Natural killer cell treated with Interleukin-12 subunit alpha and Interleukin-12 subunit beta and Interleukin-15 and Interleukin-18, amount 100 ng/mL, for 72 hours (primary cell): ENCODE measurements around the gene DSTN. TPM values are rescaled to one million over a fixed set of nuclear protein-coding genes. Genes with fewer than 3 reads are reported as not detected.
A peak's percentile ranks its signal among the peaks of the same experiment; 100 is the strongest.

ENCODE experiments used
- ATAC-seq, 2 donors: fragments of 150-1000 bp; cut with Tn5 transposase in 1 of 2; sonication (Bioruptor Pico), chemical (Tn5 transposase) in 1 of 2; 2 replicates each; pipeline ENCODE4 v1.10.0; 2021
- DNase-seq: peaks from one replicate; pipeline ENCODE4 v3.0.0; 2022; ENCODE audit warnings: low spot score
- H3K27ac Mint-ChIP-seq, 2 donors: 1 replicate in 1 of 2; 2 replicates in 1 of 2; pipeline ENCODE4 v1.8.0; 2022; ENCODE audit warnings: mixed read lengths in 2 of 2, mild to moderate bottlenecking in 1 of 2, moderate library complexity in 1 of 2
- H3K27me3 Mint-ChIP-seq, 2 donors: 1 replicate in 1 of 2; 2 replicates in 1 of 2; pipeline ENCODE4 v1.8.0; 2022; ENCODE audit warnings: mixed read lengths in 2 of 2
- H3K36me3 Mint-ChIP-seq: one replicate; pipeline ENCODE4 v1.8.0; 2022; ENCODE audit warnings: mixed read lengths
- H3K4me1 Mint-ChIP-seq, 2 donors: 1 replicate in 1 of 2; 2 replicates in 1 of 2; pipeline ENCODE4 v1.8.0; 2022; ENCODE audit warnings: low read depth in 2 of 2, mixed read lengths in 2 of 2, mild to moderate bottlenecking in 1 of 2
- H3K4me3 Mint-ChIP-seq: one replicate; pipeline ENCODE4 v1.8.0; 2022; ENCODE audit warnings: mixed read lengths
- H3K9me3 Mint-ChIP-seq: 2 replicates; pipeline ENCODE4 v1.8.0; 2022; ENCODE audit warnings: mixed read lengths
- total RNA-seq, 2 donors: library from RNA; stranded (reverse); gene quantifications; one replicate each; pipeline ENCODE4 v1.2.3, GENCODE V29; 2022

DSTN gene
- total RNA-seq, 2 donors from 2014 or later = 42.5 to 59.1 TPM

DNA sequence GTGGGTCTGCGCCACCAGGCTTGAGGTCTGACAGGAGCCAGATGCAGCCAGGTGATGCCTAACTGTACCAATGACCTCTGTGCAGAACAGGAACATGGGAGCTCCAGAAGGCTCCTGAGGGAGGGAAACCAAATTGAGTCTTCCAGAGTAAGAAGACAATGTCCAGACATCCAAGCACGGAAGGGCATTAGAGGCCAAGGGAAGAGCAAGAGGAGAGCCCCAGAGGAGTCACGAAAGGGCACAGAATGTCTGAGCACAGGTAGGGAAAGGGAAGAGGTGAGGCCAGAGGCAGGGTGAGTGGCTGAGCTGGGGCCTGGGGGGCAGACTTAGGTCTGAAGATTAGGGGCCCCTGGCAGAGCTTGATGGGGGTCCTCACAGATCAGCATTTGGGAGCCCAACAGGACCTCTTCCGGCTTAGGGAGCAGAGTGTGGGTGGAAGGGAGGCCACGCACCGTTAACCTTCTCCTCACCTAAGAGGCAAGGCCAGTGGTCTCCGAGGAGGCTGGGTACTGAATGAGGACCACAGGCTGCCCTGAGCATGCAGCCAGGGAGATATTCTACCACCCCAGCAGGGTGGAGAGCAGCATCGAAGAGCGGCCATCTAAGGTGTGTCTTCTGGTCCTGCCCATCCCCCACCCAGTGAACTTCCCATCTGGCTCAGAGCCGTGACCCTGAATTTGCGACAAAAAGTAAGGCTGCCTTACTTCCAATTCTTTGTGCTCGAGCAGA lies 70.4 kb downstream of the DSTN start:
- peaks cover 0 to 3% of the 10 kb centered on the region in 2 donors for H3K4me1 Mint-ChIP-seq
- no peak for ATAC-seq
- H3K4me3 Mint-ChIP-seq = no peak overlapping the region
- no peak for DNase-seq
- H3K27ac Mint-ChIP-seq = no peak overlapping the region
- H3K36me3 Mint-ChIP-seq = no peaks in the 10 kb centered on the region
- no peaks in the 10 kb centered on the region for H3K9me3 Mint-ChIP-seq
- no peaks in the 10 kb centered on the region for H3K27me3 Mint-ChIP-seq

DNA sequence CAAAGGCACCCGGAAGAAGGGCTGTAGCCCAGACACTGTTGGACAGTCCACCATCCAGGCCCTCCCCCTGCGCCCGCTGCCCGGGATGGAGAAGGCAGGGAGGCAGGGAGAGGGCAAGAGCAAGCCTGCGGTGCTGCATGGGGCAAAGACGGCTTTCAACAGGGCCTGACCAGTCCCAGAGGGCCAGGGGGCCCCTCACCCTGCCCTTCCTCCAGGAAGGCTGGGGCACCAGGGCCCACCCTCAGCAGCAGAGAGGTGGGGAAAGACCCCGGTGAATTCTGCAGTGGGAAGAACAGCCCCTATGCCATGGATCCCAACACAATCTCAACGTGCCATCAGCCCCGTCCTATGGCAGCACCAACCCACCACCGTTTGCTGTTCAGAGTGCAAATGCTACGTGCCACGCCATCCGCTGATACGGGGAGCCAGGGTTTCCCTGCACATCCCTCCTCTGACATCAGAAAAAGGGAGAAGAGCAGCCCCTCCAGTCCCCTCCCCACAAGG lies 71.1 kb downstream of the DSTN start:
- ATAC-seq (no peak), DNase-seq (no peak)
- Mint-ChIP-seq H3K4me1 (peaks cover 0 to 3% of the 10 kb centered on the region in 2 donors), H3K36me3 (no peaks in the 10 kb centered on the region), H3K9me3 (no peaks in the 10 kb centered on the region), H3K4me3 (no peak overlapping the region), H3K27ac (no peak overlapping the region), H3K27me3 (no peaks in the 10 kb centered on the region)

DNA sequence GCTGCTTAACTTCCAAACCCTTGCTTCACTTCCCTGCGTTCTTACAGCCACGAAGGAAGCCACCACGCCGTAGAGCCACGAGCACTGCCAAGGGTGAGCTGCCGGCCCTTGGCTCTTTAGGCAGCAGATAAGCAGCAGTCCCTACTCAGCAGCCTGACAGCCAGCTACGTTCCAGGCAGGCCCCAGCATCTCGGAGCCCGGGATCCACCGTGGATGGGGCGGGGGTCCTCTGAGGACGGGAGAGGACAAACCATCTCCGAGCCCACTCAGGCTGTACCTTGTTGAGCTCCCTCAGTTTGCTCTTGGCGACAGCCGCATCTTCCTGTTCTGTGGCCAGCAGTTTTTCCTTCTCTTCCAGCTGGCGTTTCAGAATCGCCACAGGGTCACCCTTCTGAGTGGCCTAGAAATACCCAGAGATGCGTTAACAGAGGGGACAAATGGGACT lies 71.7 kb downstream of the DSTN start:
- DNase-seq = no peak
- Mint-ChIP-seq H3K36me3 (no peaks in the 10 kb centered on the region), H3K9me3 (no peaks in the 10 kb centered on the region), H3K4me3 (no peak overlapping the region), H3K27me3 (no peaks in the 10 kb centered on the region), H3K4me1 (peaks cover 0 to 5% of the 10 kb centered on the region in 2 donors), H3K27ac (no peak overlapping the region)
- no peak for ATAC-seq

DNA sequence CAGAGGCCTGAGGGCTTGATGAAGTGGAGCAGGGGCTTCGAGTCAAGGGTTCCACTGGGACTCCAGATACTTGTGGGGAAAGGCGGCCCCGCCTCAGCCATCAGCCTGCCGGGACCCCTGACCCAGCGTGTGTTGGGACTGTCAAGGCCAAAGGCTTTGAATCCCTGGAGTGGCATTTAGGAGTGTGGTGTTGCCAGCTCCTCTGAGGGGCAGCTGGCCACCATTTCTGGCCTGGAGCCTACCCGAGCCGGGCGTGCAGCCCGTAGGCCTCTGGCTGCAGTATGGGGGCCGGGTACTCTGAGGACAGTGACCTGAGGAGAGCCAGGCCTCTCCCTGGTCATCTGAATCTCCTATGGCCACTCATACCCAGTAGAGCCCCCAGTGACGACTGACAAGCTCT lies 72.1 kb downstream of the DSTN start:
- H3K9me3 Mint-ChIP-seq = no peaks in the 10 kb centered on the region

DNA sequence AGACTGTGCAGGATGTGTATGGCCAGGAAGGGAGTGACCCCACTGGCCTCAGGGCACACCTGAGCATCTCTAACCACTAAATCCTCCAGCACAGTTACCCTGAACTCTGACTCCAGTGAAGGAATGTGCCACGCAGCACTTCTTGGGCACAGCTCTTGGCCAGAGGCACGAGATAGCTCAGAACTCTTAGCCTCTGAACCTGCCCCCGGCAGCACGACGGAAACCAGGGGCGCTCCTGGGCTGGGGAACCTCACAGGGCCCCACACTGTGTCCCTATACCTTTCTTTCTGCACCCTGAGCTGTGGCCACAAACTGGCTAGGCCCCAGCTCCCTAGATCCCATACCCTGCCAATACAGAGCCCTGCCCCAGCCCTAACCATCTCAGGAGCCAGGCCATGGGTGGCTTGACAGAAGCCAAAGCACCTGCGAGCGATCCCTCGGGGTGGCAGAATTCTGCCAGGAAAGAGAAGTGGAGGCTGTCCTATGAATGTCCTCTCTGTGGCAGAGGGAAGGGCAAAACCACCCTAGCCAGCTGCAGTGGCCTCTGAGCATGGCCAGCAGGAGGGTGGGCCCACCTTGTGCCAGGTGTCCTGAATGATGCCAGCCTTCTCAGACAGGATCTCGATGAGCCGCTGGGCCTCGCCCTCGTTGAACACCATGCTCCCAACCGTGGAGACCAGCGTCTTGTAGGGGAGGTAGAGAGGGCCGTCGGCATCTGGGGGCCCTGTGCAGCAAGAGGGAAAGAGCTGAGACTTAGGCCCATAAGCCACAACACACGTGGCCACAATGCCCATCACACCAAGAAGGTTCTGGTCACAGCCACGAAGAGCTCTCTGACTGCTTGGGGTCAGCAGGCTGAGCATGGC lies 72.8 kb downstream of the DSTN start:
- no peak overlapping the region for H3K27ac Mint-ChIP-seq
- no peak overlapping the region for H3K4me3 Mint-ChIP-seq
- no peaks in the 10 kb centered on the region for H3K9me3 Mint-ChIP-seq
- H3K36me3 Mint-ChIP-seq = no peaks in the 10 kb centered on the region
- no peaks in the 10 kb centered on the region for H3K27me3 Mint-ChIP-seq
- ATAC-seq = no peak
- DNase-seq = no peak
- peaks cover 0 to 11% of the 10 kb centered on the region in 2 donors for H3K4me1 Mint-ChIP-seq

More for the DNA sequence above, 72.1 kb downstream of the DSTN start:
- no peak overlapping the region for H3K27ac Mint-ChIP-seq
- no peak for DNase-seq
- ATAC-seq = no peak
- H3K4me1 Mint-ChIP-seq = peaks cover 0 to 9% of the 10 kb centered on the region in 2 donors
- H3K4me3 Mint-ChIP-seq = no peak overlapping the region
- H3K36me3 Mint-ChIP-seq = no peaks in the 10 kb centered on the region
- H3K27me3 Mint-ChIP-seq = no peaks in the 10 kb centered on the region

DNA sequence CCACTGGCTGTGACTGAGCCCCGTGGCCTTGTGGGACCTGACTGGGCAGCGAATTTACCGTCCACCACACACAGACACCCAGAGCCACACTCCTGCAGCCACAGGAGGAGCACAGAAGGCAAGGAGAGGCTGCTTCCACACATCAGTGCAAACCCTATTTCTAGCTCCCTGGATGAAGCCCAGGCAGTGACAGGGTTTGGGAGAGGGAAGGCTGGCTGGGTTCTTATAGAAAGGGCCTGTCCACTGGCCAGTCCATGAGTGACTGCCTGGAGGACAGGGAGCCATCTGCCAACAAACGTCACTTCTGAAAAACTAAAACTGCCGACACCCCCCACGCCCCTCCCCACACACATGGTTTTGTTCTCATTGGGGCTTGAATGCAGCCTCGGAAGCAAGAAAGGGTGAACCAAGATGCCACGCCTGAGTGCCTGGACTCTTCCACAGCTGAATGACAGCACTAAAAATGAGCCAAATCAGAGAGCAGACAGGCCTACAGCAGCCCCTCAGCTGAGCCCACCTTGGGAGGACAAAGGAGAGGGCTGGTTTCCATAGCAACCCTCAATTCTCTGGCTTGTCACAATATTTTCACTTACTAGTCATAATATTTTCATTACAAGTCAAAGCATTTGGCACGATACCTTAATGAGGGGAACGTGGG lies 73.8 kb downstream of the DSTN start:
- DNase-seq = no peak
- Mint-ChIP-seq H3K9me3 (no peaks in the 10 kb centered on the region), H3K4me3 (no peak overlapping the region), H3K27me3 (no peaks in the 10 kb centered on the region), H3K36me3 (no peaks in the 10 kb centered on the region), H3K27ac (no peak overlapping the region), H3K4me1 (peaks cover 8 to 15% of the 10 kb centered on the region in 2 donors)
- ATAC-seq = no peak

DNA sequence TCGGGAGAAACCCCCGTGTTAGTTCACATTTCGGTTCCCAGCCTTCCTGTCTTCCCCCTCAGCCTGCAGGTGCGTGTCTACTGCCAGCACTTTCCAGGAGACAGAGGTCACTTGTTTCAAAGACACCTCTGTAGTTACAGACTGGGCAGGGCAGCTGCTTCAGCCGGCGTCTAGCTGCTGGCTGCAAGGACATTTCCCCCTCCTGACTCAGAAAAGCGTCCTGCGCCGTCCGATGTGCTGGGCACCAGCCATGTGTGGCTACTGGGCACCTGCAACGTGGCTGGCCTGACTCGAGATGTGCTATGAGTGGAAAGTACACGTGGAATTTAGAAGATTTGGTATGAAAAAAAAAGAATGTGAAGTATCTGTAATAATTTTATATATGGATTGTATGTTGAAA lies 74.6 kb downstream of the DSTN start:
- Mint-ChIP-seq H3K27me3 (no peaks in the 10 kb centered on the region), H3K36me3 (no peaks in the 10 kb centered on the region), H3K9me3 (no peaks in the 10 kb centered on the region), H3K4me3 (no peak overlapping the region), H3K27ac (no peak overlapping the region), H3K4me1 (peaks cover 10 to 18% of the 10 kb centered on the region in 2 donors)
- no peak for DNase-seq
- ATAC-seq = no peak

DNA sequence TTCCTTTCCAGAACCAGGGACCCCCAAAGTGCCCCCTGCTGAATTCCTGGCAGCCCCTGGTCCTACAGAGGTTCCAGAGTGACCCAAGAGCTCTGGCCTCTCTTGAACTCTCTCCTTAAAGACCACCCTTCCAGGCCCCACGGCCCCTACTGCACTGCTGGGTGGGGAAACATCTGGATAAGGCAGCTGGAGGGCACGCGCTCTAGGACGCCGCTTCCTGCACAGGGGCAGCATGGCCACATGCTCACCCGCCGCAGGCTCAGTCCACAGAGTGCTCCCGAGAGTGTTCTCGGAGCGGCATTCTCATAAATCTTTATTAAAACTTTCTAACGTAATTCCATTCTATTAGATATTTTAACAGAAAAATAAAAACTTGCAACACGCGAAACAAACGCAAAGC lies 75.1 kb downstream of the DSTN start:
- Mint-ChIP-seq H3K27ac (no peak overlapping the region), H3K27me3 (no peaks in the 10 kb centered on the region), H3K9me3 (no peaks in the 10 kb centered on the region), H3K36me3 (no peaks in the 10 kb centered on the region), H3K4me3 (no peak overlapping the region), H3K4me1 (peaks cover 14 to 17% of the 10 kb centered on the region in 2 donors)
- ATAC-seq = no peak
- DNase-seq = no peak

DNA sequence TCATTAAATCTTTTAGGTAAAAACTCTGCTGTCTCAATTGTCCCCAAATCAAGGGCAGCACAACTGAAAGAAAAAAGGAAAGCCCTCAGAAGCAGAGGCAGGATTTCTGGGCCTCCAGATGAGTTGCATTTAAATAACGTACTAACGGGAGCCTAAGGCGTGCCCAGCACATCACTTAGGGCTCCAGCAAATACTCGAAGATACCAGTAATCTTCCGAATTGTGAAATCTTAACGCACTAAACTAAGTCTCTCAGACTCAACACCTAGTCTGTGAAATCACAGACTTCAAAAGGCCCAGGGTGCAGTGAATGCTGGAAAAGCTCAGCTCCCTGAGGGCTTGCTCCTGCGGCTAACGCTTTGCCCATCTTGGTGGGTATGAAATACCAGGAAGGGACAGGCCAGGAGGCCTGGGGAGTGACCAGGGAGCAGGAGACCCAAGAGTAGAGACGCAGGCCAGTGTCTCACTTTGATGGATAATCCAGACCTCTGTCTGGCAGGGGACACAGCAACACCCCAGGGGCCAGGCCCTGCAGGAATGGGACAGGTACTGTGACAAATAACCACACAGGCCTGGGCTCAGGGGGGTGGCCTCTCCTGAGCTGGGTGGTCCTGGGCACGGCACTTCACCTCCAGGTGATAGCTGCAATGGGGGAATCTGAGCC lies 75.8 kb downstream of the DSTN start:
- H3K9me3 Mint-ChIP-seq = no peaks in the 10 kb centered on the region
- no peak for ATAC-seq
- H3K4me3 Mint-ChIP-seq = no peak overlapping the region
- no peak overlapping the region for H3K27ac Mint-ChIP-seq
- H3K27me3 Mint-ChIP-seq = no peaks in the 10 kb centered on the region
- DNase-seq = no peak
- peaks cover 14 to 15% of the 10 kb centered on the region in 2 donors for H3K4me1 Mint-ChIP-seq
- H3K36me3 Mint-ChIP-seq = no peaks in the 10 kb centered on the region

DNA sequence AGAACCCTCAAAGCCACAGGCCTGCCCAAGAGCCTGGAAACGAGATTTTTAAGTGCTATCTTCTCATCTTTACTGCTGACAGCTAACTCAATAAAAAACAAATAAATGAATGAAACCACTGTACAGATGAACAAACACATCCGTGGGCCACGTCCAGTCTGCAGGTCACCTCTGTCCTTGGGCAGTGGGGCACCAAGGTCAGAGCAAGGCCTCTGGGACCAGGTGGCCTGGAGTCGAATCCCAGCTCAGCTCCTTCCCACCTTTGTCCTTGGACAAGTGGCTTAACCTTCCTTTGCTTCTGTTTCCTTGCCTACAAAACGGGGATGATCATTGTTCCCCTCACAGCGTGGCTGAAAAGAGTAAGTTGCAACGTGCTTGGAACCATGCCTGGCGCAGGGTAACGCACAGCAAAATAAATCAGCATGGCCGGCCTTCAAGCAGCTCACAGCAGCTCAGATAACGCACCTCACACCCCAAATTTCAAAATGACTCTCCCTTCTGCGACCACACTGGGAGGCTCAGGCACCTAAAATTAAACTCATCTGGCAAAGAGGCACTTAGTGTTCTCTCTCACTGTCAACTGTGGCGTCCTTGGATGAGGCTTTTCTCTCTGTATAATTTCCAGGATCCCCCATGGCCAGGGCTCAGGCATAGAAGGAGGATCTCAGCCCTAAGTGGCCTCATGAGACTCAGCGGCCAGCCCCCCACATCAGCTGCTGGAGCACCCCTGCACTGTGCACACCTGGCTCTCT lies 76.5 kb downstream of the DSTN start:
- H3K27ac Mint-ChIP-seq = peak overlapping the region in 1 of 2 donors; percentile 23
- no peaks in the 10 kb centered on the region for H3K9me3 Mint-ChIP-seq
- peaks cover 18 to 19% of the 10 kb centered on the region in 2 donors for H3K4me1 Mint-ChIP-seq

DNA sequence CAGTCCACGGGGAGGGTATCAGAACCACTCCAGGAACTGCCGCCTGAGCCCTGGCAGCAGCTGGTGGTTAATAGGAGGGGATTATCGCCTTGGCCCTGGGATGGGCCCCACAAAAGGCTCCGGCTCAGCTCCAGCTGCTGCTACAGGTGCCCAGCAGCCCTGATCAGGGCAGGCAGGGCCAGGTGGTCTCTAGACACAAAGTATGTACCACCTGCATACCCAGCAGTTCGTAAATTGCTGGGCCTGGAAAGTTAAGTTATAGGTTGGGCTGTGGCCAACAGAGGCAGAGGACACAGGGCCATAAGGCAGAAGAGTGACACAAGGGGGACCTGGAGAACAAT lies 77.1 kb downstream of the DSTN start:
- Mint-ChIP-seq H3K27ac (peak overlapping the region in 1 of 2 donors; percentile 23), H3K4me3 (peak overlapping the region; percentile 22), H3K36me3 (no peaks in the 10 kb centered on the region), H3K9me3 (no peaks in the 10 kb centered on the region), H3K4me1 (peaks cover 18 to 19% of the 10 kb centered on the region in 2 donors), H3K27me3 (no peaks in the 10 kb centered on the region)
- ATAC-seq (no peak), DNase-seq (no peak)

More for the DNA sequence above, 76.5 kb downstream of the DSTN start:
- Mint-ChIP-seq H3K36me3 (no peaks in the 10 kb centered on the region), H3K27me3 (no peaks in the 10 kb centered on the region), H3K4me3 (no peak overlapping the region)
- DNase-seq (no peak), ATAC-seq (peak in 1 of 2 donors; percentile 45)

DNA sequence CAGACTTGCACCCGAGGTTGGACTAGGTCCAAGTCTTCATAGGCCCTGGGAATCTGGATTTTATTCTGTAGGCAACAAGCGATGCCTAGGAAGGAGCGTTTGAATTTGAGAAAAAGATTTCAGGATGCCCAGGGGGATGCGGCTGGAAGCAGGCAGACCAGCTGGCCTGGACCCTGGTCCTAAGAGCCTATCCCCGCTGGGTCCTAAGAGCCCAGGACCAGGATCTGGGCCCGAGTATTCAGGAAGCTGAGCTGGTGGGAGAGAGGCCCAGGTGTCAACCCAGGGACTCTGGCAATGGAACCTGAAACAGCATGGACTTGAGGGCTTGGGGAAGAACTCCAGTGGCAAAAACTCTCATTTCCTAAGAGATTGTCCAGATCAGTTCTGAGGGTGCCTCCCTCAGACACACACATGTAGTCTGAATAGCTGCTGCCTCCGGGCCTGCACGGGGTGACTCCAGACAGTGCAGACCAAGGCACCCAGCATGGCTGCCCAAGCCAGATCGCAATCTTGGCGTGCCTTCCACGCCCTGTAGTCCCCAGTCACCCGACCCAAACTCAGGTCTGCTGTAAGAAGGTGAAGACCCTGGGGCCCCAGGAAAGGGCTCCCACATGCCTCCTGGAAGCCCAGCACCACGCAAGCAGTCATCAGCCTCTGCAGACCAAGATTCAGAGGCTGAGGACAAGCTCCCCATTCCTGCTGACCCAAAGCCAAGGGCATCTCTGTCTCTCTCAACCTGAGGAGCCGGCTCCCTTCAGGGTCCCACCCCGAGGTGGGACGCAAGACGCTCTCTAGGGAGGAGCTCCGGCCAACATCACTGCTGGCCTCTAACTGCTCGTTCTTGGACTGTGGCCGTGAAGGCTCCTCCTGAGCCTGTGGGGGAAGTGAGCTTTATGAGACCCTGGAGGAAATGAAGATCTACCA lies 77.8 kb downstream of the DSTN start:
- DNase-seq (no peak), ATAC-seq (no peak)
- peaks cover 18 to 19% of the 10 kb centered on the region in 2 donors for H3K4me1 Mint-ChIP-seq
- H3K4me3 Mint-ChIP-seq = peak overlapping the region; percentile 68
- no peaks in the 10 kb centered on the region for H3K27me3 Mint-ChIP-seq
- H3K36me3 Mint-ChIP-seq = no peaks in the 10 kb centered on the region
- H3K9me3 Mint-ChIP-seq = no peaks in the 10 kb centered on the region
- H3K27ac Mint-ChIP-seq = peak overlapping the region in 1 of 2 donors; percentile 83
